HG03442 (cell line): ENCODE results near the gene HSPA9.

ENCODE experiments used
- ATAC-seq: cut with Tn5 transposase; IDR thresholded peaks from one replicate; pipeline ENCODE4 v1.9.1; 2021; ENCODE audit warnings: mild to moderate bottlenecking, moderate library complexity; ENCODE audit not compliant: unreplicated experiment

The HSPA9 gene

DNA sequence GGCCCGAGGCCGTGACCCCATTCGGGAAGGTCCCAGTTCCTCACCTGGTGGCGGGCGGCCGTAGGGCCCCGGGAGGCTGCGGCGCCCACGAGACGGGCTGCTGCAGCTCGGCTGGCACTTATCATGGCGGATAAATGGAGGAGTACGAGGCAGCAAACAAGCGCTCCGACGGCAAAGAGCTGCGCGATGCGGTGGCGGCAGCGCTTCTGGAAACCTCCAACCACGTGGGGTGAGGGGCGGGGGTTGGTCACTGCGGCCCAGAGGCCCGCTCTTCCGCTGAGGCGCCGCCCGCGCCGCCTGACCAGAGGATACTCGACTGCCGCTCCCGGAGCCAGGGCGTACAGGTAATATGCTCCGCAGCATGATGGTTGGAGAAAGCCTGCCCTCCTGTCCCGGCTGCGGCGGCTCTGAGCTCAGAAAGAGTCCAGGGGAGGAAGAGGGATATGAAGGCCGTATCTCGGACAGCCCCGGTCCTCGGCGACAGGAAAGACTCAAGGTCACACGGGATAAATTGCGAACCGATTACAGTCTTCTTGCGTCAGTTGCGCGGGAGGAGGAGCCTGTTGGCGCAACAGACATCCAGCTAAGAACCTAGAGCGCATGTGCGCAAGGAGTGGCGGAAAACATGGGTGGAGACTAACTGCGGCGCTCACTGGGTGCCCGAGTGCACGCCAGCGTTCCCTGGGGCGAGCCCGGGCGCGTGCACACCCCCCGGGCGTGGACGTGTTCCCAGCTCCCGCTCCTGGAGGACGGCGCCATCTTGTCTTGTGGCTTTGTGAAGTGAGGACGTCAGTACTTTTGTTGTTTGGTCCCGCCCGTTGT is at the start of gene HSPA9:
Gene HSPA9 (minus strand): TSS at position 208 of the 822 bp plus-strand sequence. CDS start 83 bp downstream, at position 125.
- ATAC-seq = peak; percentile 87

DNA sequence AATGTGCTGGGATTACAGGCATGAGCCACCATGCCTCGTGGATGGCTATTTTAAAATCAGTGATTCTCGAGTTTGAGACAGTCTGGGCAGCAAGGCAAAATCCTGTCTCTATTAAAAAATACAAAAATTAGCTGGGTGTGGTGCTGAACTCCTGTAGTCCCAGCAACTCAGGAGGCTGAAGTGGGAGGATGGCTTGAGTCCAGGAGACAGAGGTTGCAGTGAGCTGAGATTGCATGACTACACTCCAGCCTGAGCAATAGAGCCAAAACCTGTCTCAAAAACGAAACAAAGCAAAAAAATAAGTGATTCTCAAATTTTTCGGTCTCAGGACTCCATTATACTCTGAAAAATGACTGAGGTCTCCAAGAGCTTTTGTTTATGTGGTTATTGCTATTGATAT is 47.9 kb upstream of the HSPA9 start:
- ATAC-seq = no peak

DNA sequence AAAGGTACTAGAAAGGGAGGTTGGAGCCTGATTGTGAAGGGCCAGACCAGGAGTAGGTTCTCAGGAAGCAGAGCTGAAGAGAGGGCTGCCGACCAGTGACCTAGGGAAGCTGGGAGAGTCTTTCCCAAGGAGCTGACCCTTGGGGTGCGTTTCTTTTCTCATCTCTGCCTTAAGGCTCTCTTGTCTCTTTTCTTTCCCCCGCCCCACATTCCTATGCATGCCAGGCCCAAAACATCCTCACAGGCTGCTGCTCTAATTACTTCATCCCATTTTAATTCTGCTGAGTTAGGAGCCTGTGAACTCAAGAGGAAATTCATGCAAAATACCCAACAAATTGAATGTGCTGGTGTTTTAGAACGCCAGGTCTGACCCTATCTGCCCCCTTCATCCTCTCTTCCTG is 46.9 kb upstream of the HSPA9 start:
- ATAC-seq = no peak

DNA sequence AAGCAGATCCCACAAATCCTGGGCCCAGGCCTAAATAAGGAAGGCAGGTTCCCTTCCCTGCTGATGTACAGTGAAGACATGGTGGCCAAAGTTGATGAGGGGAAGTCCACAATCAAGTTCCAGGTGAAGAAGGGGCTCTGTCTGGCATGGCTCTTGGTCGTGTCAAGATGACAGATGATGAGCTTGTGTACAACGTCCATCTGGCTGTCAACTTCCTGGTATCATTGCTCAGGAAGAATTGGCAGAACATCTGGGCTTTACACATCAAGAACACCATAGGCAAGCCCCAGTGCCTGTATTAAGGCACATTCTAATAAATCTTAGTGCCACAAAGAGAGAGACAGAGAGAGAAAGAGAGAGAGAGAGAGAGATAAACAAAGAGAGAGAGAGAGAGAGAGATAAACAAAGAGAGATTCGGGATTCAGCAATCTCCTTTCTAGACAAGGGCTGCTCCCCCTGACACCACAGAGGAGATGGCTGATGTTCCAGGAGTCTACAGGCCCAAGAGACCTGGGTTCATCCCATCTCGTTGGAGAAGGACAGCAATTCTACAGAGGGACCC is 45.5 kb upstream of the HSPA9 start:
- ATAC-seq = no peak

DNA sequence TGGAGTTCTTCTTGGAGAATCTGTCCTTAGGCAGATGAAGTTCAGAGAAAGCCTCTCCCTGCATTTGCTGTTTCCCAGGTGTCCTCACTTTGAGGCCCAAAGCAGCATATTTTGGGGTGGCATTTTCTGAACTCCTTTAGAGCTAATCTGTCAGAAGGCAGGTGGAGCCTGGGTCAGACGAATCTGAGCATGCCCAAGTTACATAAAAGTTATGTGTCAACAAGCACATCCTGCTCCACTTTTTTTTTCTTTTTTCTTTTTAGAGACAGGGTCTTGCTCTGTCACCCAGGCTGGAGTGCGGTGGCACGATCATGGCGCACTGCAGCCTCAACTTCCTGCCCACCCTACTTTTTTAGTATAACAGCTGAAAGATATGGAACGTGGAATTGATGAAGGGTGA is 41.3 kb upstream of the HSPA9 start:
- ATAC-seq = no peak

DNA sequence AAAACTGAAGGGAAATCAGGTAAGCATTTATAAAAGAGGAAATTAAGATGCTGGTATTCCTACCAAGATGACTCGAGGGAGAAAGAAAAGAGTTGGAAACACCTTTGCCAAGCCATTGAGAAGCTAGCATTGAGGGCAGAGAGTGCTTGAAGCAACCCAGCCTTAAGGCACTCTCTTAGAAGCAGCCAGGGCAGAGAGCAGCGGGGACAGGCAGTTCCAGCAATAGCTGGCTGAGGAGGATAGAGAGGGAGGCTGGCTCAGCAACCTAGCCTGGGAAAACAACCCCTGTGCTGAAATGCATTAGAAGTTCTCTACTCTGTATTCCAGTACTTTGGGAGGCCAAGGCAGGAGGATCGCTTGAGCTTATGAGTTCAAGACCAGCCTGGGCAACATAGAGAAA is 40.3 kb upstream of the HSPA9 start:
- ATAC-seq = no peak

DNA sequence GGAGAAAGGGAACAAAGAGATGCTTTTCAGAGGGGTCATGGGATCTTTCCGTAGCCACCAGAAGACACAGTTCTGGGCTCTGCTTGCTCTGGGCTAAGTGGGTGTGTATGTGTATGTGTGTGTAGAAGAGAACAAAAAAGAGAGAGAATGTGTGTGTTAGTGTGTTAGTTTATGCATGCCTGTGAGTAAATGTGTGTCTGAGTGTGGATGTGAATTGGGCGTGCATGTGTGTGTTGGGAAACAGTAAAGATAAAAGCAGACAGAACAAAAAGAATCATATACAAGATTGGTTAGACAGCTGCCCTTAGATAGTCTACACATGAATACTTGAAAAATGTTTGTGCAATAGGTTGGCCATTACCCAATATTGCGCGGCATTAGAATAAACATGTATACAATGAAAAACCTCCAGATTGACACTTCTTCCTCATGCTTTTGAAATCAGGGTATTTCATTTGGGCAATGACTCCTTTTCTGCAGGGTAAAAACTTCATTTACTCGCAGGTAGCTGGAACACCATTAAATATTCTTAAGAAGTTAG is 36.5 kb upstream of the HSPA9 start:
- no peak for ATAC-seq

DNA sequence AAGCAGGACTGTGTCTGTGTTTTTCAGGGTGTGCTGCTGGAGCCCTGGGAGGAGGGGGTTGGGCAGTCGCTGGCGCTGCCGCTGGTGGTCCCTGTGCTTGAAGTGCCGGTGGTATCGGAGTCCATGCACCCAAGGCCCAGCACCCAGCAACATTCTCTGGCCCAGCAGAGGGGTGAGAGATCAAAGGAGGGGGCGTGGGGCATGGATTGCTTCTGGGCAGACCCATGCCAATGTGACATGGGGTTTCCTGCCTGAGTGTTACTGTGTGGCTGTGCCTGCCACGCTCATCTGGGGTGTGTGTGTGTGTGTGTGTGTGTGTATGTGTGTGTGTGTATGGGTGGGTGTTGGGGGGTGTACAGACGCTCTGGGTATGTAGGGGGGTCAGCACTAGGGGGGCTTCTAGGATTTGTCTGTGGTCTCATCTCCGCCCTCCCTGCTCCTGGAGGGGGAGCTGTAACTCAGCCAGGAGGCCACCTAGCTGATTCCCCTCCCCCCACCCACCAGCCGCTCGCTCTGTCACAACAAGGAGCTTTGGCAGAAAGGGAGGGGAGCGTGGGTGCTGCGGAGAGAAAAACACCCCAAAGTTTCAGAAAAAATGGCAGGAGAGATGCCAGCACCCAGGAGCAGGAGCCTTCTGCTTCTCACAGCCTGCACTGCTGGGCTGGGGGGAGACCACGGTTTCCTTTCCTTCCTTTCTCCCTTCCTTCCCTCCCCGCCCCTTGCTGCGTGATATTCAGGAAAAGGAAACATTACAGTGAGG is 35.9 kb upstream of the HSPA9 start:
- no peak for ATAC-seq

DNA sequence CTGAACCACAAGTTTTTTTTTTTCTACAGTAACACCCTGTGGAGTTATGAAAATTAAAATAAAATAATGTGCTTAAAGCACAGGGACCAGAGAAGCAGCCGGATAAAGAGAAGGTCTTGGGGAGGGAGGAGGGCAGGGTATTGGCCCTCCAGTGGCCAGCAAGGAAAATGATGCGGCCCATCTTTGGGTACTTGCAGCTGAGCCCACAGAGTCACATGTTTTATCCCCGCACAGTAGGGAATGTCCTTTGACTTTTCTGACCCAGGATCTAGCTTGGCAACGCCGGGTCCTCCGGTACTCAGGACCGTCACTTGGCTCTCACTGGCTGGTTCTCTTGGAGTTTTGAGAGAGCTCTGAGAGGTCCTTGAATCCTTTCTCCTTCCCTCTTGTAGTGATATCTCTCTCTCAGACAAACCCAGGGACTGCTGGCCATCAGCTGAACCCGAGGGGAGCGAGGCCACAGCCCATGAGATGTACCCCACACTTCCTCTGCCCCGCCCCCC is 35.3 kb upstream of the HSPA9 start:
- ATAC-seq = no peak

DNA sequence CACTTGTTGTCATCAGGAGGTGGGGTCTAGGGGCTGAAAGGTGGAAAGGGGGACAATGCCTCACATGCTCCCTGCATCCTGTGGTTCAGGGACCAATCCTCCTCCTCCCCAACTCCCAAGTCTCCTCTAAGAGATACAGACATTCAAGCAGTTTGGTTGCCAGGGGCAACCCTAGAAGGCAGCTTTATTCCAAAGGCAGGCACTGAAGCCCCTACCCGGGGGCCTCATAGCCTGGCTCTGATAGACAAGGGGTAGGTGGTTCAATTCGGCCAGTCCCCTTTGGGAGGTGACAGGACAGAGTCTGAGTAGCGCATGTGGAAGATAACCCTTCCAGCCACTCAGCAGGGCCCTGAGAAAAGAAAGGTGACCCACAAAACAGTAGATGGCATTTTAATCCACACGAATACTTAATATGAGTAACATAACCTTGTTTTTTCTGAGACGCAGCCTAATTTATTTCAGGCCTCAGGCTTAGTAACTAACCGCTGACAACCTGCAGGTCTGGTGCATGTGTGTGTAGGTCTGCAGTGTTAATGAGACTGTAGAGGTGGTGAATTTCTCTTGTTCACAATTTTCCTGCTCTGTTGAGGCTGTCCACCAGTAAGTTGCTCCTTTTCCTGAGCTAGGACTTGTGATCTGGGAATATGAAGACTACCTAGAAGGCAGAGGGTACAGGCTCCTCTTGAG is 31.3 kb upstream of the HSPA9 start:
- ATAC-seq = no peak

DNA sequence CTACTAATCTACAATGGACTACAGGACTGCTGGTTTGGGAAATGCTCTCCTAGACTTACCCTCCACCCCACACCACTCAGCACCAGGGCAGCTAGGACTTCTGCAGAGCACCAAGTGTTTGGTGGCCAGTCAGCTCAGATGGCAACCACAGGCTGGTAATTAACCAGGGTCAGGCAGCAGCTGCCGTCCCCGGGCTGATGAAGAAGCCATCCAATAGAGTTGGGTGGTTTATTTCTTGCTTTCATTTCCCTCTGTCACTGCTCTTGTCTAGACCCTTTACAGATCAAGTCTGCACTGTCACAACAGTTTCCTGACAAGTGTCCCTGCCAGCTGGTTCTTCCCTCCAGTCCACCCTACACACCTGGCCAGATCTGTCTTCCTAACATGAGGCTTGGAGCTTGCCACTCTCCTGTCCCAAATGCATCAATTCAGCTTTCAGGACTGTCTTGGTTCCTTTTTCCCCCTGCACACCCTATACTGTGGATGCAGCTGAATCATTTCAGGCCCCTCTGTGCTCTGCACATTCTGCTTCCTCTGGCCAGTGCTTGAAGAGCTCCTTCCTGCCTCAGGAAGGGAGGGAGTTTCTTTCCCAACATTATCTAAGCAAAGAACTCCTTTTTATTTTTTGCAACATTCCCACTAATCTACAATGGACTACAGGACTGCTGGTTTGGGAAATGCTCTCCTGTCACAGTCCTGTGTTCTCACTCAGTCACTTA is 30.2 kb upstream of the HSPA9 start:
- peak; percentile 56 for ATAC-seq

DNA sequence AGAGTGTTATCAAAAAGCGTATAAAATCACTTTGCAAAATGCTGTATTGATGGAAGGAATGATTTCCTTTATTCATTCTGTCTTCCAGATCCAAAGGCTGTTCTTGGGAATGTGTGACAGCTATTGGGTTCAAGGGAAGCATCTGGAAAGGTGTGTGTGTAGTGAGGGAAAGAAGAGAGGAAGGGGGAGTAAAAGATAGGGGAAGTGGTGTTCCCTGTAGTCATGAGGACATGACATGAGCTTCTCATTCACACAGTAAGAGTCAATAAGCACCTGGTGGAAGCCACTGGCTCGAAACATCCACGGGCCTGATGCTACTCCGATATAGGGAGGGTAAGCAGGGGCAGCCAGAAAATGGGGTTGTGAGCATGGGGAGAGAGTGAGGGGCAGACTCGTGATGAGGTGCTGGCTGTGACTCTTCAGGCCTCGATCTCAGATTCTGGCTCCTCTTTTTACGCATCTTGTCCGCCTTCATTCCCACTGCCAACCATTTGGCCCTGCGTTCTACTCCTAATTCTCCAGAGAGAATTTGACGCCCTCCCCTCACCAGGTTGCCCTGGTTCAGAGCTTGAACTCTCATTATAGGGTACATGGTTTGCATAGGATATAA is 29.1 kb upstream of the HSPA9 start:
- no peak for ATAC-seq

DNA sequence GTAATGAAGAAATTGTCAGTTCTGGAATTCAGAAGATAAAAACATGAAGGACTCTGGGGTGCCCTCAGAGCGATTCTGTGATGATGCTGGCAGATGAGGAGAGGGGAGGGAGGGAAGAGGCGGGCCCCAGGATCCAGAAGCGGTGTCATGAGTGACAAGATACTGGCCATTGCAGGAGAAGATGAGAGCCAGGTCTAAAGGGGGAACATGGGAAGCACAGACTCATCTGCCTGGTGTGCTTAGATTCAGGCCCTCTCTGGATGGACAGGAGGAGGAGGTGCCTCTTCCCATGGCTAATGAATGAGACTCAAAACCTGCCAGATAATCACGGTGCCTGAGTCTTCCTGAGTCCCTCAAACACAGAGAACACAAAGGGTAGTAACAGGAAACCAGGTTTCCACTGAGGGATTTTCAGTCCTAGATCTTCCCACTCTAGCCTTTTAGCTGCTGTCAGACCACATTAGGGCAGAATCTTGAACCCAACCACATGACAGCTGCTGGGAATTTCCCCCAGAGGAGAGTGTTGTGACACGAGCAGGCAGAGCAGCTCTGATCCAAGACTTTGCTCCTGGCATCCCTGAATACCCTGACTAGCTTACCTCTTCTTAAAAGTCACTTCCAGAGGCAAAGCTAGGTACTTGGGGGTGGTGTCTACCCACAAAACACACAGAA is 28.2 kb upstream of the HSPA9 start:
- peak; percentile 61 for ATAC-seq

DNA sequence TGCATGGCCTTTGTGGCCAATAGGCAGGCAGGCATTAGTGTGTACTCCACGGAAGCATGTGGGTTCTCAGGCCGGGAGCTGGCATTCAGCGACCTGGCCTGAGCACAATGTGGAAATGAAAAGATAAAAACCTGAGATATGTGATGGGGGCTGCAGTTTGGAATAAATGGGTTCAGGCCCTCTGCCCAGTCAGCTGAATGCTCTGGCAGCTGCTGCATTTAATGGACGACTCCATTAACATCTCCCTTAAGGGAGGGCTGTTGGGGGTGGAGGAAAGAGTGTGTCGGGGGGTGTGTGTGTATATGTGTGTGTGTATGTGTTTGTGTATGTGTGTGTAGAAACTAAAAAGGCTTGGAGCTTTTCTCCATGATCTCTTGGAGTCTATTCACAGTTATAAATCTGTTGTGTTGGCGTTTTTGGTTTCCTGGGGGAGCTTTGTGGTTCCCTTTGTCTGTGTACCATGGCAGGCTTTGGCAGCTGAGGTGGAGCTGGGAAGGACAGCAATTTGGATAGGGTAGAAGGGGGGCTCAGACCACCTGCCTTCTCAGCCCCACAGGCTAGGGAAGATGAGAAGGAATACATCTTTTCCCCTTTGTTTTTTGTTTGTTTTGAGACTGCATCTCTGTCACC is 27.3 kb upstream of the HSPA9 start:
- ATAC-seq = no peak

DNA sequence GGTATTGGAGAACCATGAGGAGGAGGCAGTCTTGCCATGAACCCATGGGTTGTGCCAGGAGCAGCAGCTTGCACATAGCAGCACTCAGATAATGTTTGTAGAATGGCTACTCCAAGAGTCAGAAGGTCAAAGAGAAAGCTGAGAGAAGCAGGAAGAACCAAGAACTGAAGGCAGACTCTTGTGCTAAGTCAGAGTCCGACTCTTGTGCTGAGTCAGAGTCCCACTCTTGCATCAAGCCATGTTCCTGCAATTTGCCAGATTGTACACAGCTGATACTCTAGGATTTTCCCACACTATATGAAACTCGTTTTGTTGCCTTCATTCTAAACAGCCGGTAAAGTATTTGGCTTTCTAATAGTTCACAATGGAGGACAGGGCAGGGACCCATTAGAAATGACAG is 26.2 kb upstream of the HSPA9 start:
- ATAC-seq = no peak

DNA sequence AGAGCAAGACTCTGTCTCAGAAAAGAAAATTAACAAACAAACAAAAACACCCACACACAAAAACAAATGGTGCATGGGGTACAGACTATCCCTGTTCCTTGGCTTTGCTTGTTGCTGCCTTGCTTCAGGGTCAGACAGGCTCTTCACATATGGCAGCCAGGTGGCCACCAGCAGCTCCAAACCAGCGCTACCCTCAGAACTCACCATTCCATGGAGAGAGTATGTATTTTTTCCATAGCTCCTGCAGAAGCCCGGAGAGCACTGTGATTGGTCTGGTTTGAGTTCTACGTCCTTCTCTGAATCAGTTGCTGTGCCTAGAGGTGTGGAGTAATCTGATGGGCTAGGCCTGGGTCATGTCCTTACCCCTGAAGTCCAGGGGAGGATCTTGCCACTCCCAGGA is 25.2 kb upstream of the HSPA9 start:
- no peak for ATAC-seq

DNA sequence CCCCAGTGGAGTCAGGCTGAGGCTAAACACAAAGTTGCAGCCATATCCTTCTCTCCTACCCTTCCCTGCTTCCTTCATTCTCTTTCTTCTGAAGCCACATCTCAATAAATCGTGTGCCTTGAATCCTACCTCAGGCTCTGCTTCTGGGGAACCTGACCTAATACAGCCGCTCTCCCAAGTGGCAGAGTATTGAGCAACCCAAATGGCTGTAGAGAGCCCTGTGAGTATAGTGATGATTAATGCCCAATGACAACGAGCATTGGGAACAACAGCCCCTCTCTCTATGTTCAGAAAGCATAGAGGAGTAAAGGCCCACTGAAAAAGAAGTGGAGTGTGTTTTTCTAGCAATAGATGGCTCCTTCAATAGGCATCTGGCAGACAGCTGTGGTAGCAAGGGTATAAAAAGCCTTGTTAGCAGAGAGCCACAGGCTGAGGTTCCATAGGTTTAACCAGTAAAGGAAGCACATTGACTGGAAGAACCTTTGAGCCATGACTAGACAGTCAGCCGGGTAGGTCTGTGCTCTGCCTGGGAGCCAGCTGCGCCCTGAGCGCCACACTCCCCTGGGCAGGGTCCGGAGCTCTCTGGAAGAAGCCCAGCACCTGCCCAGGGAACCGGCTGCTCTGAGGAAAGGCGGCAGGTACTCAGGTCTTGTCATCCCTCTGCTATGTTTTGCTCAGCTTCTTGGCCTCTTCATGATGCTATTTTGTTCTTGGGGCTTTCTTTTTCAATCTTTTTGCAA is 22.6 kb upstream of the HSPA9 start:
- ATAC-seq = no peak
